Measurements from ENCODE around the gene TRPM2. TPM values are rescaled to one million over a fixed set of nuclear protein-coding genes. Genes with fewer than 3 reads are reported as not detected.

Gene TRPM2
- total and polyA plus RNA-seq, 2 donors (not counting 1 experiment from before 2014, with no cell fraction given), result not detected

- H3K9me3 ChIP-seq (ENCODE audit: control insufficient read depth, insufficient read depth, low read depth, low read length), result no peaks in the 10 kb centered on the region
- H3K4me1 ChIP-seq (ENCODE audit: control insufficient read depth, extremely low read depth, insufficient read depth, low read length), result no peaks in the 10 kb centered on the region
- H3K4me2 ChIP-seq (ENCODE audit: extremely low read depth, insufficient read depth, low read length), result no peak overlapping the region
- H2AFZ ChIP-seq (ENCODE audit: low read length), result no peak overlapping the region
- H3K27me3 ChIP-seq (ENCODE audit: control insufficient read depth, insufficient read depth, low read length), result no peaks in the 10 kb centered on the region
- no peak overlapping the region for H3K27ac ChIP-seq (ENCODE audit: insufficient read depth, low read length)
- H4K20me1 ChIP-seq (ENCODE audit: control insufficient read depth, extremely low read depth, insufficient read depth, low read length), result no peaks in the 10 kb centered on the region
- TF ChIP-seq EZH2 (IDR thresholded peaks at IDR 0.05; ENCODE audit: low read length, missing control alignments), result no peak
- TF ChIP-seq, protein P1, sequence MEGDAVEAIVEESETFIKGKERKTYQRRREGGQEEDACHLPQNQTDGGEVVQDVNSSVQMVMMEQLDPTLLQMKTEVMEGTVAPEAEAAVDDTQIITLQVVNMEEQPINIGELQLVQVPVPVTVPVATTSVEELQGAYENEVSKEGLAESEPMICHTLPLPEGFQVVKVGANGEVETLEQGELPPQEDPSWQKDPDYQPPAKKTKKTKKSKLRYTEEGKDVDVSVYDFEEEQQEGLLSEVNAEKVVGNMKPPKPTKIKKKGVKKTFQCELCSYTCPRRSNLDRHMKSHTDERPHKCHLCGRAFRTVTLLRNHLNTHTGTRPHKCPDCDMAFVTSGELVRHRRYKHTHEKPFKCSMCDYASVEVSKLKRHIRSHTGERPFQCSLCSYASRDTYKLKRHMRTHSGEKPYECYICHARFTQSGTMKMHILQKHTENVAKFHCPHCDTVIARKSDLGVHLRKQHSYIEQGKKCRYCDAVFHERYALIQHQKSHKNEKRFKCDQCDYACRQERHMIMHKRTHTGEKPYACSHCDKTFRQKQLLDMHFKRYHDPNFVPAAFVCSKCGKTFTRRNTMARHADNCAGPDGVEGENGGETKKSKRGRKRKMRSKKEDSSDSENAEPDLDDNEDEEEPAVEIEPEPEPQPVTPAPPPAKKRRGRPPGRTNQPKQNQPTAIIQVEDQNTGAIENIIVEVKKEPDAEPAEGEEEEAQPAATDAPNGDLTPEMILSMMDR (conservative IDR thresholded peaks at IDR 0.05 in 1 of 2, IDR thresholded peaks at IDR 0.05 in 1 of 2; ENCODE audit: low read depth in 1 of 2, low read length in 2 of 2), result no peak
- no peak overlapping the region for H3K4me3 ChIP-seq (replicated peaks in 1 of 4; ENCODE audit: control extremely low read depth in 1 of 4, insufficient read depth in 1 of 4, low read depth in 3 of 4, low read length in 4 of 4)
- no peak overlapping the region for H3K9ac ChIP-seq (ENCODE audit: insufficient read depth, low read length)
- no peaks in the 10 kb centered on the region for H3K79me2 ChIP-seq (ENCODE audit: control insufficient read depth, insufficient read depth, low read length)
- H3K36me3 ChIP-seq (ENCODE audit: control insufficient read depth, insufficient read depth, low read length), result no peaks in the 10 kb centered on the region
- DNase-seq (ENCODE audit: low read depth in 2 of 2), result no peak
Observed at GRCh38 chr21:44453120-44453519, 99.7 kb downstream of the TRPM2 start.

DNA sequence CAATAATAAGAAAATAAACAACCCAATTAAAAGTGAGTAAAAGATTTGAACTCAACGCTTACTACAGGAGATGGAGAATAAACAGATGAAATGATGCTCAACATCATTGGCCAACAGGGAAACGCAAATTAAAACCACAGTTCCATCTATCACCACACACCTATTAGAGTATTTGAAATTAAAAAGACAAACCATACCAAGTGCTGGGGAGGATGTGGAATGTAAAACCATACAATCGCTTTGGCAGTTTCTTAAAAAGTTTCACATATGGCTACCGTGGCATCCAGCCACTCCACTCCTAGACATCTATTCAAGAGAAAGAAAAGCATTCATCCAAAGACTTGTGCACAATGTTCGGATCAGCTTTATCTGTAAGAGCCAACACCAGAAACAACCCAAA, 100.6 kb downstream of the TRPM2 start:
- Histone ChIP-seq H3K4me2 (ENCODE audit: extremely low read depth, insufficient read depth, low read length) (no peak overlapping the region), H3K9ac (ENCODE audit: insufficient read depth, low read length) (no peak overlapping the region), H3K4me3 (replicated peaks in 1 of 4; ENCODE audit: control extremely low read depth in 1 of 4, insufficient read depth in 1 of 4, low read depth in 3 of 4, low read length in 4 of 4) (no peak overlapping the region), H3K79me2 (ENCODE audit: control insufficient read depth, insufficient read depth, low read length) (no peaks in the 10 kb centered on the region), H3K27me3 (ENCODE audit: control insufficient read depth, insufficient read depth, low read length) (no peaks in the 10 kb centered on the region), H3K27ac (ENCODE audit: insufficient read depth, low read length) (no peak overlapping the region), H3K4me1 (ENCODE audit: control insufficient read depth, extremely low read depth, insufficient read depth, low read length) (no peaks in the 10 kb centered on the region), H4K20me1 (ENCODE audit: control insufficient read depth, extremely low read depth, insufficient read depth, low read length) (no peaks in the 10 kb centered on the region), H3K36me3 (ENCODE audit: control insufficient read depth, insufficient read depth, low read length) (no peaks in the 10 kb centered on the region), H3K9me3 (ENCODE audit: control insufficient read depth, insufficient read depth, low read depth, low read length) (no peaks in the 10 kb centered on the region), H2AFZ (ENCODE audit: low read length) (no peak overlapping the region)
- no peak for DNase-seq (ENCODE audit: low read depth in 2 of 2)
- no peak for TF ChIP-seq EZH2 (IDR thresholded peaks at IDR 0.05; ENCODE audit: low read length, missing control alignments)

DNA sequence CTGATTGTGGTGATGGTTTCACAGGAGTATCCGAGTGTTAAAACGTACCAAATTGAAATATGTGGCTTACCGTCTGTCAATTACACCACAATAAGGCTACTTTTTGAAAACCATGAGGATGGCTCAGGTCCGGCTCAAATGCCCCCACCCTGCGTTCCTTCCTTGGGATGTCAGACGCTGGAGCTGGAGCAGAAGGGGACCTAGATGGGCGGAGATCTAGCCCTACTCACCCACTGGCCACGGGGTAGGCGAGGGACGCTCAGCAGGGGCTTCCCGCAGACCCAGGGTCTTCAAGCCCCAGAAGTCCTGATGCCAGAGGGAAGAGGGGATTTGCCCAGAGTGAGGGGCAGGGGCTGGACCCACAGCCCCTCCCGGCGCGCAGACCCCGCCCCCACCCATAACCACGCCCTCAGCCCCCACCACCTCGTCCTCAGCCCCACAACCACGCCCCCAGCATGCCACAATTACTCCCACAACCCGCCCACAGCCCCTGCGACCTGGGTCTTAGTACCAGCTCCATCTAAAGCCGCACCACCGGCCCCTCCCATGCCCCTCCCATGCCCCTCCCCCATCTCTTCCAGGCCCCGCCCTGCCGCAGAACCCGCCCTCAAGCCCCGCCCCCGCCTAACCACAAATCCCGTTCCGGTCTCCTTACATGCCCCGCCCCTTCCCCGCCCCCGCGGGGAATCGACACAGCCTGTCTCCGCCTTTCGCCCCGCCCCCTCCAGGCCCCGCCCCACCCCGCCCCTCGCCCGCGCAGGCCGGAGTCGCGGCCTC, 101.5 kb downstream of the TRPM2 start, which contains the start of gene LRRC3:
Gene LRRC3 (plus strand): TSS at position 764 of the 777 bp plus-strand sequence. CDS start 1,135 bp downstream, outside the sequence.
- no peaks in the 10 kb centered on the region for H3K9me3 ChIP-seq (ENCODE audit: control insufficient read depth, insufficient read depth, low read depth, low read length)
- peak within 1 kb of the TSS in 3 of 4 experiments; percentile 7 to 48 (median 40) for H3K4me3 ChIP-seq (replicated peaks in 1 of 4; ENCODE audit: control extremely low read depth in 1 of 4, insufficient read depth in 1 of 4, low read depth in 3 of 4, low read length in 4 of 4)
- H3K27me3 ChIP-seq (ENCODE audit: control insufficient read depth, insufficient read depth, low read length), result no peaks in the 10 kb centered on the region
- no peaks in the 10 kb centered on the region for H3K4me1 ChIP-seq (ENCODE audit: control insufficient read depth, extremely low read depth, insufficient read depth, low read length)
- TF ChIP-seq, protein P1 (conservative IDR thresholded peaks at IDR 0.05 in 1 of 2, IDR thresholded peaks at IDR 0.05 in 1 of 2; ENCODE audit: low read depth in 1 of 2, low read length in 2 of 2), result no peak
- no peak for TF ChIP-seq EZH2 (IDR thresholded peaks at IDR 0.05; ENCODE audit: low read length, missing control alignments)
- H3K36me3 ChIP-seq (ENCODE audit: control insufficient read depth, insufficient read depth, low read length), result no peaks in the 10 kb centered on the region
- no peak within 1 kb of the TSS for H3K9ac ChIP-seq (ENCODE audit: insufficient read depth, low read length)
- peak; percentile 51 to 75 for DNase-seq (ENCODE audit: low read depth in 2 of 2)
- H3K27ac ChIP-seq (ENCODE audit: insufficient read depth, low read length), result no peak within 1 kb of the TSS
- no peak within 1 kb of the TSS for H2AFZ ChIP-seq (ENCODE audit: low read length)
- H4K20me1 ChIP-seq (ENCODE audit: control insufficient read depth, extremely low read depth, insufficient read depth, low read length), result no peaks in the 10 kb centered on the region
- no peaks in the 10 kb centered on the region for H3K79me2 ChIP-seq (ENCODE audit: control insufficient read depth, insufficient read depth, low read length)
- H3K4me2 ChIP-seq (ENCODE audit: extremely low read depth, insufficient read depth, low read length), result no peak within 1 kb of the TSS
